Stimulated activated CD4-positive, alpha-beta T cell treated with anti-CD3 and anti-CD28 coated beads, Interleukin-4, amount 100 ng/mL, for 48 hours (primary cell): Measurements from ENCODE around the gene UBAC2.

Experiments
- DNase-seq, 2 donors: peaks; one replicate each; pipeline ENCODE4 v3.0.0-alpha.2; 2020; ENCODE audit warnings: low read depth in 2 of 2

UBAC2 gene

DNA sequence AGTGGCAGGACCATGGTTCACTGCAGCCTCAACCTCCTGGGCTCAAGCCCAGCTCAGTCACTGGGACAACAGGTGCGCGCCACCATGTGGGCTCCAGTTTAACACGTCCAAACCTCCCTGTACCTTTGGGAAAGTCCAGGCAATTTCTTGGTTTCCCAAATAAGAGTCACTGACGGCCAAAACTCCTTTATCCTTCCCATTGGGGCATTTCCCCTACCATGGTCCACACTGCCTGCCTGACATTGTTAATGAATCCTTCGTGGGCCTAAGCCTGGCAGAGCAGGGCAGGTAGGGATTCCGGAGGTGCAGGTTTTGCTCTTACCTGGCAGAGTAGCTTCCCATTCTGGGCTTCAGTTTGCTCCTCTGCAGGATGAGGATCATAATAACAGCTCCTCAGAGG is 234.5 kb downstream of the UBAC2 start:
- DNase-seq, result no peak

DNA sequence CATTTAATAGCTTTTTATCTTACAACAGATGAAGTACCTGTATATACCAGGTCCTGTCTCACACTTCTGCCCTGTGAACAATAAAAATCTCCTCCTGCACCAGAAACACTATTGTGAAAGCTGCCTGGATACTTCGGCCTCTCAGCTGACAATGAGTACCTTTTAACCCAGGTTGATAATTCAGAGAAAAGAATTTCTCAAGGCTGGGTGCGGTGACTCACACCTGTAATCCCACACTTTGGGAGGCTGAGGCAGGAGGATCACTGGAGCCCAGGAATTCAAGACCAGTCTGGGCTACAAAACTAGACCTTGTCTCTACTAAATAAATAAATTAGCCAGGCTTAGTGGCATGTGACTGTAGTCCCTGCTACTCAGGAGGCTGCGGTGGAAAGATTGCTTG is 235.3 kb downstream of the UBAC2 start:
- no peak for DNase-seq
